Measurements from ENCODE around the gene GNAL. TPM values are rescaled to one million over a fixed set of nuclear protein-coding genes. Genes with fewer than 3 reads are reported as not detected.

GNAL gene
- total RNA-seq, 1 experiment from 2014 or later: 28.4 TPM

- Mint-ChIP-seq H3K9me3 (ENCODE audit: unreplicated experiment) (no peaks in the 10 kb centered on the region), H3K27me3 (ENCODE audit: insufficient read depth, unreplicated experiment) (no peaks in the 10 kb centered on the region), H3K4me3 (ENCODE audit: unreplicated experiment) (no peak overlapping the region), H3K27ac (ENCODE audit: unreplicated experiment) (no peak overlapping the region), H3K4me1 (ENCODE audit: low read depth, unreplicated experiment) (peaks cover 6% of the 10 kb centered on the region), H3K36me3 (ENCODE audit: insufficient read depth, unreplicated experiment) (no peaks in the 10 kb centered on the region)
- ChIA-PET POLR2A (no interaction called here), CTCF (no interaction called here)
- no peak for TF ChIP-seq CTCF (IDR thresholded peaks at IDR 0.05; ENCODE audit: insufficient read depth in 1 of 2, low read depth in 1 of 2, low read length in 1 of 2, severe bottlenecking in 1 of 2, unreplicated experiment in 1 of 2)
- DNase-seq: no peak
- Histone ChIP-seq H3K36me3 (ENCODE audit: control insufficient read depth, insufficient read depth, low read length) (no peaks in the 10 kb centered on the region), H3K4me3 (ENCODE audit: low read depth, low read length) (no peak overlapping the region), H3K9me3 (no peaks in the 10 kb centered on the region), H3K4me1 (peaks cover 8% of the 10 kb centered on the region; the same call in 1 of the 2 replicates), H3K27me3 (replicated peaks; ENCODE audit: control insufficient read depth, insufficient read depth, low read length) (0 out of 2 replicates have a peak, but pooled peaks cover 2% of the 10 kb centered on the region)
- no TSS peak for BruUV-seq (replicated peaks)
- intact Hi-C loops (cut with micrococcal nuclease; ENCODE audit: unreplicated experiment): no loop called here
Measured at GRCh38 chr18:11666831-11667230, 22.2 kb upstream of the GNAL start.

- intact Hi-C loops (cut with micrococcal nuclease; ENCODE audit: unreplicated experiment): no loop called here
- no peaks in the 10 kb centered on the region for H3K36me3 Mint-ChIP-seq (ENCODE audit: insufficient read depth, unreplicated experiment)
- H3K4me3 ChIP-seq (ENCODE audit: low read depth, low read length): no peak overlapping the region
- peaks cover 6% of the 10 kb centered on the region for H3K4me1 Mint-ChIP-seq (ENCODE audit: low read depth, unreplicated experiment)
- BruUV-seq (replicated peaks): no TSS peak
- H3K4me1 ChIP-seq: peaks cover 8% of the 10 kb centered on the region; the same call in 1 of the 2 replicates
- H3K9me3 ChIP-seq: no peaks in the 10 kb centered on the region
- no peak for TF ChIP-seq CTCF (IDR thresholded peaks at IDR 0.05; ENCODE audit: insufficient read depth in 1 of 2, low read depth in 1 of 2, low read length in 1 of 2, severe bottlenecking in 1 of 2, unreplicated experiment in 1 of 2)
- no peaks in the 10 kb centered on the region for H3K36me3 ChIP-seq (ENCODE audit: control insufficient read depth, insufficient read depth, low read length)
- no peak overlapping the region for H3K27ac Mint-ChIP-seq (ENCODE audit: unreplicated experiment)
- H3K27me3 ChIP-seq (replicated peaks; ENCODE audit: control insufficient read depth, insufficient read depth, low read length): 0 out of 2 replicates have a peak, but pooled peaks cover 2% of the 10 kb centered on the region
- DNase-seq: no peak
- ChIA-PET CTCF (interaction anchor here (1.2 kb wide), 1 partner anchor 12 kb away, joined by 4 read pairs; no protein-coding TSS in a partner anchor), POLR2A (no interaction called here)
- no peaks in the 10 kb centered on the region for H3K9me3 Mint-ChIP-seq (ENCODE audit: unreplicated experiment)
- H3K27me3 Mint-ChIP-seq (ENCODE audit: insufficient read depth, unreplicated experiment): no peaks in the 10 kb centered on the region
- no peak overlapping the region for H3K4me3 Mint-ChIP-seq (ENCODE audit: unreplicated experiment)
Measured at GRCh38 chr18:11667578-11667977, 21.5 kb upstream of the GNAL start.

- POLR2A ChIA-PET: interaction anchor here (0.6 kb wide), 1 partner anchor 312 kb away, joined by 5 read pairs; no protein-coding TSS in a partner anchor
- H3K27me3 ChIP-seq (replicated peaks; ENCODE audit: control insufficient read depth, insufficient read depth, low read length): no peaks in the 10 kb centered on the region
- Mint-ChIP-seq H3K27me3 (ENCODE audit: insufficient read depth, unreplicated experiment) (no peaks in the 10 kb centered on the region), H3K9me3 (ENCODE audit: unreplicated experiment) (no peaks in the 10 kb centered on the region), H3K4me3 (ENCODE audit: unreplicated experiment) (no peak overlapping the region), H3K36me3 (ENCODE audit: insufficient read depth, unreplicated experiment) (no peaks in the 10 kb centered on the region), H3K4me1 (ENCODE audit: low read depth, unreplicated experiment) (peaks cover 6% of the 10 kb centered on the region), H3K27ac (ENCODE audit: unreplicated experiment) (no peak overlapping the region)
- CTCF ChIA-PET: interaction anchor here (1.2 kb wide), 1 partner anchor 13 kb away, joined by 4 read pairs; no protein-coding TSS in a partner anchor
- TF ChIP-seq CTCF (IDR thresholded peaks at IDR 0.05; ENCODE audit: insufficient read depth in 1 of 2, low read depth in 1 of 2, low read length in 1 of 2, severe bottlenecking in 1 of 2, unreplicated experiment in 1 of 2): no peak
- no TSS peak for BruUV-seq (replicated peaks)
- intact Hi-C loops (cut with micrococcal nuclease; ENCODE audit: unreplicated experiment): no loop called here
- H3K4me1 ChIP-seq: peaks cover 8% of the 10 kb centered on the region; the same call in 1 of the 2 replicates
- no peaks in the 10 kb centered on the region for H3K36me3 ChIP-seq (ENCODE audit: control insufficient read depth, insufficient read depth, low read length)
- H3K4me3 ChIP-seq (ENCODE audit: low read depth, low read length): no peak overlapping the region
- no peaks in the 10 kb centered on the region for H3K9me3 ChIP-seq
- DNase-seq: no peak
Measured at GRCh38 chr18:11668441-11669169, 20.5 kb upstream of the GNAL start.

Measured in Caco-2 (cell line).